GM18526 (cell line): ENCODE results near the gene HBG2.

Experiments used
- POLR2A ChIP-seq: IDR thresholded peaks from 3 replicates; pipeline ENCODE4 v1.6.1; 2011; ENCODE audit not compliant: insufficient read length; ENCODE audit errors: extremely low read depth

HBG2 gene

GRCh38 chr11:5240458-5240857, 14.1 kb downstream of the HBG2 start:
- no peak for TF ChIP-seq POLR2A

- no peak for TF ChIP-seq POLR2A
These were observed 14.5 kb downstream of the HBG2 start for GRCh38 chr11:5240056-5240455.

- TF ChIP-seq POLR2A, result no peak
These were observed 15.5 kb downstream of the HBG2 start for GRCh38 chr11:5239046-5239445.

- no peak for TF ChIP-seq POLR2A
These were observed 16.1 kb downstream of the HBG2 start for GRCh38 chr11:5238486-5238885.

DNA sequence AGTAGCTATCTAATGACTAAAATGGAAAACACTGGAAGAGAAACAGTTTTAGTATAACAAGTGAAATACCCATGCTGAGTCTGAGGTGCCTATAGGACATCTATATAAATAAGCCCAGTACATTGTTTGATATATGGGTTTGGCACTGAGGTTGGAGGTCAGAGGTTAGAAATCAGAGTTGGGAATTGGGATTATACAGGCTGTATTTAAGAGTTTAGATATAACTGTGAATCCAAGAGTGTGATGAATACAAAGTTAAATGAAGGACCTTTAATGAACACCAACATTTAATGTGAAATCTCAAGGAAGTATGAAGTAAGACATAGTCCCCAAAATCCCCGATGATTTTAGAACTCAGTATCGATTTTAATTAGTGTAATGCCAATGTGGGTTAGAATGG, 17.2 kb downstream of the HBG2 start:
- no peak for TF ChIP-seq POLR2A

DNA sequence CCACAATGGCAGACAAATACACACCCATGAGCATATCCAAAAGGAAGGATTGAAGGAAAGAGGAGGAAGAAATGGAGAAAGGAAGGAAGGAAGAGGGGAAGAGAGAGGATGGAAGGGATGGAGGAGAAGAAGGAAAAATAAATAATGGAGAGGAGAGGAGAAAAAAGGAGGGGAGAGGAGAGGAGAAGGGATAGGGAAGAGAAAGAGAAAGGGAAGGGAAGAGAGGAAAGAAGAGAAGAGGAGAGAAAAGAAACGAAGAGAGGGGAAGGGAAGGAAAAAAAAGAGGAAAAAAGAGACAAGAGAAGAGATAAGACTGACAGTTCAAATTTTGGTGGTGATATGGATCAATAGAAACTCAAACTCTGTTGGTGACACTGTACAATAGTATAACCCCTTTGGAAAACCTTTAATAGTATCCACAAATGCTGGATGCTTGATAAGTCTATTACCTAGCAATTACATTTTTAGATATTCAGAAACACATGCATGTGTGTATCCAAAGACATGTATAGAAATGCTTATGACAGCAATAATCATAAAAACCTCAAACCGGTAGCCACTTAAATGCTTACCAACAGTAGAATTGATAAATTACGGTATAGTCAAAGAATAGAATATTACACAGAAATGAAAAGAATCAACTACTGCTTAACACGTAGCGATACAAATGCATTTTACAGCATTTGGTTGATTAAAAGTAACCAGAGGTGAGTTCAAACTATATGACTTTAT, 19.1 kb downstream of the HBG2 start:
- no peak for TF ChIP-seq POLR2A

GRCh38 chr11:5234381-5234834, 20.2 kb downstream of the HBG2 start, which contains the start of gene HBD:
Gene HBD, minus strand, starts transcription at chr11:5234483. Its CDS starts 50 bp downstream, at chr11:5234433.
- no peak for TF ChIP-seq POLR2A

DNA sequence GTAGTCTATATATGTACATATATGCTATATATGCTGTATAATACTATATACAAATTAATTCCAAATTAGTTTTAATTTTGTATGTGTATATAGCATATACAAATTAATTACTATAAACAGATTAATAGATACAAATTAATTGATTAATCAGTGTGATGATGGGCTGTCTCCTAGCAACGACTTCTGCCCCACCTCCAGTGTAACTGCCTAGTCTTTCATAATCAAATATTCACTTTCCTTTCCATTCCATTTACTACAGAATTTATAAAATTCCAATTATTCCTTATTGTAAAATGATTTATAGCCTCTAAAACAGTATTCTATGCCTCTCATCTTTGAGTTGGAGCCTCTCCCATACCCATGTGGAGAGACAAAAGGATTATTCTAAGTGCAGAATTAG, 21.3 kb downstream of the HBG2 start:
- no peak for TF ChIP-seq POLR2A

- no peak for TF ChIP-seq POLR2A
These were observed 21.8 kb downstream of the HBG2 start for GRCh38 chr11:5232821-5233220.

GRCh38 chr11:5232176-5232575, 22.4 kb downstream of the HBG2 start:
- no peak for TF ChIP-seq POLR2A

- TF ChIP-seq POLR2A, result no peak
These were observed 23.5 kb downstream of the HBG2 start for GRCh38 chr11:5231111-5231510.

DNA sequence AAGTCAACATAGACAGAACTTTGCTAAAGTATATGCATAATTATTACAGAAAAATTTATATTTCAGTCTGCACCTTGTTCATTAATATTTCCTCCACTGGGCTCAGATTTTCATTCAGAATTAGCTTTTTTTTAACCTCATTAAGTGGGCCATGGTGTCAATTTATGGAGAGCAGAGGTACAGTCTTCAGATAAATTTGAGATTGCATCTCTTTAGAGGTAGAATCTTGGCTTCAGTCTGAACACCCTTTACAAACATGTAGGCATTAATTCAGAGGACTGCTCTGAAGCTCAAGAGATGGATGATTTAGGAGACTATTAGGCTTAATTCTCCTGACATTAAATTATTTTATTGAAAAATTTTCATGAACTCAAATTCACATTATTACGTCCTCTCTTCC, 24.3 kb downstream of the HBG2 start:
- no peak for TF ChIP-seq POLR2A

GRCh38 chr11:5229796-5230195, 24.8 kb downstream of the HBG2 start:
- TF ChIP-seq POLR2A, result no peak

DNA sequence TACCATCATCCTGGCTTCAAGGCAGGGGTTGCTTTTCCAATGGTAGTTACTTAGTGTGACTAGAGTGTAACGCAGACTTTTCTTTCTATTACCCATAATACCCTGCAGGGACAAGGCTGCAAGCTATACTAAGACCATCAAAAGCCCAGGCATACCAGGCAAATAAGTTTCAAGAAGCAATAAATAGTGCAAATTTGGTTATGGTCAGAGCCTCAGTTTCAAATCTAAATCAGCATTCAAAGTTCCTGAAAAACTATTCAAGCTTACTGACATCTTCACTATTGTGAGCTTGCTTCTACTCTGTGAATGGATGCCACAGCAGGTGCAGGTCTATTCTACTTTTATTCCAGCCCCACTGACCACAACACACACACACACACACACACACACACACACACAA, 25.2 kb downstream of the HBG2 start:
- no peak for TF ChIP-seq POLR2A

GRCh38 chr11:5228124-5228523, 26.5 kb downstream of the HBG2 start:
- no peak for TF ChIP-seq POLR2A

DNA sequence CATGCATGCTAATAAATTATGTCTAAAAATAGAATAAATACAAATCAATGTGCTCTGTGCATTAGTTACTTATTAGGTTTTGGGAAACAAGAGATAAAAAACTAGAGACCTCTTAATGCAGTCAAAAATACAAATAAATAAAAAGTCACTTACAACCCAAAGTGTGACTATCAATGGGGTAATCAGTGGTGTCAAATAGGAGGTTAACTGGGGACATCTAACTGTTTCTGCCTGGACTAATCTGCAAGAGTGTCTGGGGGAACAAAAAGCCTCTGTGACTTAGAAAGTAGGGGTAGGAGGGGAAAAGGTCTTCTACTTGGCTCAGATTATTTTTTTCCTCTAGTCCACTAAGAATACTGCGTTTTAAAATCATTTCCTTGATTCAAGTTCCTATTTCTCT, 26.9 kb downstream of the HBG2 start:
- no peak for TF ChIP-seq POLR2A

DNA sequence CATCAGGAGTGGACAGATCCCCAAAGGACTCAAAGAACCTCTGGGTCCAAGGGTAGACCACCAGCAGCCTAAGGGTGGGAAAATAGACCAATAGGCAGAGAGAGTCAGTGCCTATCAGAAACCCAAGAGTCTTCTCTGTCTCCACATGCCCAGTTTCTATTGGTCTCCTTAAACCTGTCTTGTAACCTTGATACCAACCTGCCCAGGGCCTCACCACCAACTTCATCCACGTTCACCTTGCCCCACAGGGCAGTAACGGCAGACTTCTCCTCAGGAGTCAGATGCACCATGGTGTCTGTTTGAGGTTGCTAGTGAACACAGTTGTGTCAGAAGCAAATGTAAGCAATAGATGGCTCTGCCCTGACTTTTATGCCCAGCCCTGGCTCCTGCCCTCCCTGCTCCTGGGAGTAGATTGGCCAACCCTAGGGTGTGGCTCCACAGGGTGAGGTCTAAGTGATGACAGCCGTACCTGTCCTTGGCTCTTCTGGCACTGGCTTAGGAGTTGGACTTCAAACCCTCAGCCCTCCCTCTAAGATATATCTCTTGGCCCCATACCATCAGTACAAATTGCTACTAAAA, 27.8 kb downstream of the HBG2 start, which contains the start of gene HBB:
Gene HBB (minus strand): TSS at position 340 of the 579 bp plus-strand sequence. CDS start 50 bp downstream, at position 290.
- no peak for TF ChIP-seq POLR2A
